ENCODE data around the gene PMCH.

Gene PMCH

DNA sequence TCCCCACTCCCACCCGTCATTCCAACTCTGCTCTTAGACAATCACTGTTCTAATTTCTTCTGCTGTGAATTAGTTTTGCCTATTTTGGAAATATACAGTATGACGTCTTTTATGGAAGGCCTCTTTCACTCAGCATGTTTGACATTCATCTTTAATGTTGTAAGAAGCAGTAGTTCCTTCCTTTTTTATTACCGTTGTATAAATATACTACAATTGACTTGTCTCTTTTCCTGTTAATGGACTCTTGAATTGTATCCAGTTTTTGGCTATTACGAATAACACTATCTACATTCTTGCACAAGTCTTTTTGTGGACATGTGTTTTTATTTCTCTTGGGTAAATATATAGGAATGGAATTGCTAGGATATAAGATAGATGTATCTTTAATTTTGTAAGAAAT, 4.9 kb upstream of the PMCH start:
- H3K9ac ChIP-seq: no peak overlapping the region
- TF ChIP-seq, protein P1, sequence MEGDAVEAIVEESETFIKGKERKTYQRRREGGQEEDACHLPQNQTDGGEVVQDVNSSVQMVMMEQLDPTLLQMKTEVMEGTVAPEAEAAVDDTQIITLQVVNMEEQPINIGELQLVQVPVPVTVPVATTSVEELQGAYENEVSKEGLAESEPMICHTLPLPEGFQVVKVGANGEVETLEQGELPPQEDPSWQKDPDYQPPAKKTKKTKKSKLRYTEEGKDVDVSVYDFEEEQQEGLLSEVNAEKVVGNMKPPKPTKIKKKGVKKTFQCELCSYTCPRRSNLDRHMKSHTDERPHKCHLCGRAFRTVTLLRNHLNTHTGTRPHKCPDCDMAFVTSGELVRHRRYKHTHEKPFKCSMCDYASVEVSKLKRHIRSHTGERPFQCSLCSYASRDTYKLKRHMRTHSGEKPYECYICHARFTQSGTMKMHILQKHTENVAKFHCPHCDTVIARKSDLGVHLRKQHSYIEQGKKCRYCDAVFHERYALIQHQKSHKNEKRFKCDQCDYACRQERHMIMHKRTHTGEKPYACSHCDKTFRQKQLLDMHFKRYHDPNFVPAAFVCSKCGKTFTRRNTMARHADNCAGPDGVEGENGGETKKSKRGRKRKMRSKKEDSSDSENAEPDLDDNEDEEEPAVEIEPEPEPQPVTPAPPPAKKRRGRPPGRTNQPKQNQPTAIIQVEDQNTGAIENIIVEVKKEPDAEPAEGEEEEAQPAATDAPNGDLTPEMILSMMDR (conservative IDR thresholded peaks at IDR 0.05; ENCODE audit: low read depth, low read length): no peak
- H3K79me2 ChIP-seq (ENCODE audit: insufficient read depth, low read depth): no peaks in the 10 kb centered on the region
- no peak overlapping the region for H3K4me2 ChIP-seq
- peaks cover 4% of the 10 kb centered on the region for H3K4me1 ChIP-seq (ENCODE audit: low read depth, poor library complexity, severe bottlenecking)
- no peak overlapping the region for H3K27ac ChIP-seq
- no peaks in the 10 kb centered on the region for H4K20me1 ChIP-seq (ENCODE audit: insufficient read depth)
- no peaks in the 10 kb centered on the region for H3K36me3 ChIP-seq (ENCODE audit: insufficient read depth)
- H2AFZ ChIP-seq (ENCODE audit: low read depth): no peak overlapping the region
- H3K27me3 ChIP-seq (ENCODE audit: insufficient read depth, low read depth): no peaks in the 10 kb centered on the region
- H3K4me3 ChIP-seq (IDR thresholded peaks at IDR 0.05; ENCODE audit: insufficient read depth, low read depth, low read length): no peak overlapping the region

DNA sequence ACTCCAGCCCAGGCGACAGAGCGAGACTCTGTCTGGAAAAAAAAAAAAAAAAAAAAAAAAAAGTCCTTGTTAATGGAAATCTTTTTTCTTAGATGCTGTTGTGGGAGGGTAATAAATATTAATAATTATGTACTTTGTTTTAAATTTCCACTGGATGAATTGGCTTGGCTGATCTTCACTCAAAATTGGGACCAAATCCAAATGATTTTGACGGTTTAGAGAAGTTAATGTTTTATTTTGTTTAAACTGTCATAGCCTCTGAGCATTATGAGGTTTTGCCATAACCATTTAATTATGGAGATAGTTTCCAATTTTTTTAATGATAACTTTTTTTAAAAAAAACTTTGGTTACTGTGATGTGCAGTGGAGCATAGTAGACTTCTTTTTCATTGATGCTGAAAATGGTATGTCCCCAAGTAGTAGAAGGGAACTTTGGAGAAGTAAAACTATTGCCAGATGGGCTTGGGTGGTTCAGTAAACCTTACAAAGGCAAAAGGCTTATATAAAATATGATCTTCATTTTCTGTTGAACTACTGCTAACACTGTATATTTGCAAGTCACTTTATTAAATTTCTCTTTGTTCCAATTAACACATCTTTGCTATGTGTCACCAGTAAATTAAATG, 3.9 kb upstream of the PMCH start:
- no peaks in the 10 kb centered on the region for H3K27me3 ChIP-seq (ENCODE audit: insufficient read depth, low read depth)
- H3K4me1 ChIP-seq (ENCODE audit: low read depth, poor library complexity, severe bottlenecking): peaks cover 6% of the 10 kb centered on the region
- no peak overlapping the region for H2AFZ ChIP-seq (ENCODE audit: low read depth)
- H3K79me2 ChIP-seq (ENCODE audit: insufficient read depth, low read depth): no peaks in the 10 kb centered on the region
- no peak overlapping the region for H3K4me3 ChIP-seq (IDR thresholded peaks at IDR 0.05; ENCODE audit: insufficient read depth, low read depth, low read length)
- H3K9ac ChIP-seq: no peak overlapping the region
- no peaks in the 10 kb centered on the region for H3K36me3 ChIP-seq (ENCODE audit: insufficient read depth)
- TF ChIP-seq, protein P1 (conservative IDR thresholded peaks at IDR 0.05; ENCODE audit: low read depth, low read length): no peak
- H3K27ac ChIP-seq: no peak overlapping the region
- H3K4me2 ChIP-seq: no peak overlapping the region
- H4K20me1 ChIP-seq (ENCODE audit: insufficient read depth): no peaks in the 10 kb centered on the region

DNA sequence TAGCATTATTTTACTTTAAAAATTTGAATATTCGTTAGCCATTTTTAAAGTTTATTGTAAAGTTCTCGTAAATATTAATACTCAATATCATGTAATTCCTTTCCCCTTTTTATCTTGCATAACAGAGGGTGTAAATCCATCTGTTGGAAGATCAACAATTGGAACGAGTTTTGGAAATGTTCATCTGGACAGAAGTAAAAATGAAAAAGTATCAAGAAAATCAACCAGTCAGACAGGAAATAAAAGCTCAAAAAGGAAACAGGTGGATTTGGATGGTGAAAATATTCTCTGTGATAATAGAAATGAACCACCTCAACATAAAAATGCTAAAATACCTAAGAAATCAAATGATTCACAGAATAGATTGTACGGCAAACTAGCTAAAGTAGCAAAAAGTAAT, 1.8 kb downstream of the PMCH start:
- peaks cover 6% of the 10 kb centered on the region for H3K4me1 ChIP-seq (ENCODE audit: low read depth, poor library complexity, severe bottlenecking)
- TF ChIP-seq, protein P1 (conservative IDR thresholded peaks at IDR 0.05; ENCODE audit: low read depth, low read length): no peak
- H3K4me2 ChIP-seq: no peak overlapping the region
- H4K20me1 ChIP-seq (ENCODE audit: insufficient read depth): no peaks in the 10 kb centered on the region
- H3K27me3 ChIP-seq (ENCODE audit: insufficient read depth, low read depth): no peaks in the 10 kb centered on the region
- no peak overlapping the region for H3K9ac ChIP-seq
- H3K4me3 ChIP-seq (IDR thresholded peaks at IDR 0.05; ENCODE audit: insufficient read depth, low read depth, low read length): no peak overlapping the region
- no peaks in the 10 kb centered on the region for H3K79me2 ChIP-seq (ENCODE audit: insufficient read depth, low read depth)
- H3K36me3 ChIP-seq (ENCODE audit: insufficient read depth): no peaks in the 10 kb centered on the region
- H3K27ac ChIP-seq: no peak overlapping the region
- no peak overlapping the region for H2AFZ ChIP-seq (ENCODE audit: low read depth)

DNA sequence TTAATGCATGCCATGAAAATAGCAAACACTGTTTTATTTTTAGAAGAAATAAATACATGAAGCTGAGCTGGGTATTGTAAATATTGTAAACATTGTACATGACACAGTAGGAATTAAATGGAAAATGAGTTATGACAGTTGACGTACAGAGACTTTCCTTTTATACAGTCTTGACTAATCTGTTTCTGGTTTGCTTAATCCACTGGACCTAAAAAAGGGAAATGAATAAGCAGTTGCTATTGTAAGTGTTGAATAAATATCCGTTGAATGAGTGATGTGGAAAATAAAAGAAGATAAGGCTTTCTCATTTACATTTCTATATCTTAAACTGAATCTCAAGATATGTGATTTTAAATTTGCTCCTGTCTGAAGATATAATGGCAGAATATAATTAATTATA, 15.0 kb downstream of the PMCH start:
- H3K27ac ChIP-seq: no peak overlapping the region
- no peaks in the 10 kb centered on the region for H3K36me3 ChIP-seq (ENCODE audit: insufficient read depth)
- no peaks in the 10 kb centered on the region for H4K20me1 ChIP-seq (ENCODE audit: insufficient read depth)
- no peak overlapping the region for H3K4me3 ChIP-seq (IDR thresholded peaks at IDR 0.05; ENCODE audit: insufficient read depth, low read depth, low read length)
- H3K4me1 ChIP-seq (ENCODE audit: low read depth, poor library complexity, severe bottlenecking): no peaks in the 10 kb centered on the region
- no peaks in the 10 kb centered on the region for H3K27me3 ChIP-seq (ENCODE audit: insufficient read depth, low read depth)
- no peaks in the 10 kb centered on the region for H3K79me2 ChIP-seq (ENCODE audit: insufficient read depth, low read depth)
- TF ChIP-seq, protein P1 (conservative IDR thresholded peaks at IDR 0.05; ENCODE audit: low read depth, low read length): no peak
- H3K4me2 ChIP-seq: no peak overlapping the region
- H2AFZ ChIP-seq (ENCODE audit: low read depth): no peak overlapping the region
- no peak overlapping the region for H3K9ac ChIP-seq
